Measurements from ENCODE around the gene SCO2. TPM values are rescaled to one million over a fixed set of nuclear protein-coding genes. Genes with fewer than 3 reads are reported as not detected.

Gene SCO2
- total and polyA plus RNA-seq, 2 of the 13 experiments (the other 11 are each of a cell fraction or from before 2014, with no cell fraction given): 0.32 to 3.7 TPM

- TF ChIP-seq PRDM4 (CRISPR knock-in tag; IDR thresholded peaks at IDR 0.05; ENCODE audit: borderline replicate concordance) (no peak), TAF15 (IDR thresholded peaks at IDR 0.05; ENCODE audit: low read depth, low read length, poor library complexity, severe bottlenecking) (no peak), SALL1 (CRISPR knock-in tag; IDR thresholded peaks at IDR 0.05) (peak; percentile 15; the same call in 1 of the 2 replicates), ZNF597 (CRISPR knock-in tag; IDR thresholded peaks at IDR 0.05) (no peak), HNRNPUL1 (IDR thresholded peaks at IDR 0.05; ENCODE audit: low read depth, low read length) (no peak), ZSCAN25 (CRISPR knock-in tag; IDR thresholded peaks at IDR 0.05) (no peak; the same call in 1 of the 2 replicates), REL (CRISPR knock-in tag; conservative IDR thresholded peaks at IDR 0.05) (no peak), ZFP36L2 (CRISPR knock-in tag; IDR thresholded peaks at IDR 0.05) (no peak), PRPF4 (IDR thresholded peaks at IDR 0.05; ENCODE audit: low read depth, low read length, poor library complexity, severe bottlenecking) (no peak), ZNF616 (CRISPR knock-in tag; IDR thresholded peaks at IDR 0.05; ENCODE audit: low read depth) (no peak), GTF3A (CRISPR knock-in tag; conservative IDR thresholded peaks at IDR 0.05) (peak; percentile 63; the same call in 1 of the 2 replicates), NFRKB (IDR thresholded peaks at IDR 0.05) (no peak), ZNF501 (CRISPR knock-in tag; IDR thresholded peaks at IDR 0.05) (0 out of 2 replicates have a peak, but pooled peaks have one; percentile 90), ZNF724P (CRISPR knock-in tag; IDR thresholded peaks at IDR 0.05; ENCODE audit: borderline replicate concordance) (no peak), CENPBD1 (CRISPR knock-in tag; IDR thresholded peaks at IDR 0.05; ENCODE audit: borderline replicate concordance, low read depth) (no peak), ZNF121 (CRISPR knock-in tag; IDR thresholded peaks at IDR 0.05) (peak; percentile 66; the same call in 1 of the 2 replicates), ZNF891 (CRISPR knock-in tag; IDR thresholded peaks at IDR 0.05) (no peak), ZSCAN22 (CRISPR knock-in tag; IDR thresholded peaks at IDR 0.05) (no peak), NONO (IDR thresholded peaks at IDR 0.05) (no peak), NONO (CRISPR knock-in tag; conservative IDR thresholded peaks at IDR 0.05) (no peak; the same call in 1 of the 2 replicates), ZNF691 (CRISPR knock-in tag; IDR thresholded peaks at IDR 0.05; ENCODE audit: borderline replicate concordance, low read depth) (no peak), ZNF160 (CRISPR knock-in tag; IDR thresholded peaks at IDR 0.05) (0 out of 2 replicates have a peak, but pooled peaks have one; percentile 67), ATM (IDR thresholded peaks at IDR 0.05; ENCODE audit: borderline replicate concordance) (no peak), KDM1A (CRISPR knock-in tag; IDR thresholded peaks at IDR 0.05) (no peak)
These were observed 1.7 kb upstream of the SCO2 start (continued) for GRCh38 chr22:50526834-50527801.

Measured in HepG2 (cell line).